ENCODE measurements around the gene CXXC5.

The CXXC5 gene

GRCh38 chr5:139695178-139695573, 47.0 kb downstream of the CXXC5 start:
- DNase-seq (ENCODE audit: low spot score): no peak

GRCh38 chr5:139696167-139696893, 48.2 kb downstream of the CXXC5 start:
- no peak for DNase-seq (ENCODE audit: low spot score)

- no peak for DNase-seq (ENCODE audit: low spot score)
Measured at GRCh38 chr5:139696894-139697658, 48.9 kb downstream of the CXXC5 start.

- DNase-seq (ENCODE audit: low spot score): peak; percentile 87
Measured at GRCh38 chr5:139698490-139699146, 50.5 kb downstream of the CXXC5 start.

- DNase-seq (ENCODE audit: low spot score): peak; percentile 12
Measured at GRCh38 chr5:139699351-139699750, 51.2 kb downstream of the CXXC5 start.

GRCh38 chr5:139700711-139701055, 52.5 kb downstream of the CXXC5 start:
- DNase-seq (ENCODE audit: low spot score): no peak

GRCh38 chr5:139701056-139701741, 53.0 kb downstream of the CXXC5 start:
- DNase-seq (ENCODE audit: low spot score): no peak

GRCh38 chr5:139702548-139702947, 54.4 kb downstream of the CXXC5 start:
- no peak for DNase-seq (ENCODE audit: low spot score)

GRCh38 chr5:139704748-139705147, 56.6 kb downstream of the CXXC5 start:
- no peak for DNase-seq (ENCODE audit: low spot score)

- DNase-seq (ENCODE audit: low spot score): no peak
Measured at GRCh38 chr5:139705191-139705590, 57.0 kb downstream of the CXXC5 start.

- no peak for DNase-seq (ENCODE audit: low spot score)
Measured at GRCh38 chr5:139705655-139706587, 57.8 kb downstream of the CXXC5 start.

- peak; percentile 1 for DNase-seq (ENCODE audit: low spot score)
Measured at GRCh38 chr5:139707445-139708003, 59.4 kb downstream of the CXXC5 start.

- DNase-seq (ENCODE audit: low spot score): peak; percentile 18
Measured at GRCh38 chr5:139708434-139708861, 60.3 kb downstream of the CXXC5 start.

GRCh38 chr5:139708877-139709581, 60.9 kb downstream of the CXXC5 start:
- peak; percentile 68 for DNase-seq (ENCODE audit: low spot score)

- DNase-seq (ENCODE audit: low spot score): peak; percentile 20
Measured at GRCh38 chr5:139709582-139710318, 61.6 kb downstream of the CXXC5 start.

GRCh38 chr5:139710319-139711066, 62.3 kb downstream of the CXXC5 start:
- peak; percentile 62 for DNase-seq (ENCODE audit: low spot score)

- peak; percentile 66 for DNase-seq (ENCODE audit: low spot score)
Measured at GRCh38 chr5:139711067-139711905, 63.1 kb downstream of the CXXC5 start.

- peak; percentile 64 for DNase-seq (ENCODE audit: low spot score)
Measured at GRCh38 chr5:139711906-139712224, 63.7 kb downstream of the CXXC5 start.
